Measurements from ENCODE around the gene MOCOS. TPM values are rescaled to one million over a fixed set of nuclear protein-coding genes. Genes with fewer than 3 reads are reported as not detected.

MOCOS gene
- total RNA-seq = 10 to 100 TPM in 1 of 4 donors, 1 to 10 TPM in 3; 2.2 to 11.4 (median 5.1) TPM

DNA sequence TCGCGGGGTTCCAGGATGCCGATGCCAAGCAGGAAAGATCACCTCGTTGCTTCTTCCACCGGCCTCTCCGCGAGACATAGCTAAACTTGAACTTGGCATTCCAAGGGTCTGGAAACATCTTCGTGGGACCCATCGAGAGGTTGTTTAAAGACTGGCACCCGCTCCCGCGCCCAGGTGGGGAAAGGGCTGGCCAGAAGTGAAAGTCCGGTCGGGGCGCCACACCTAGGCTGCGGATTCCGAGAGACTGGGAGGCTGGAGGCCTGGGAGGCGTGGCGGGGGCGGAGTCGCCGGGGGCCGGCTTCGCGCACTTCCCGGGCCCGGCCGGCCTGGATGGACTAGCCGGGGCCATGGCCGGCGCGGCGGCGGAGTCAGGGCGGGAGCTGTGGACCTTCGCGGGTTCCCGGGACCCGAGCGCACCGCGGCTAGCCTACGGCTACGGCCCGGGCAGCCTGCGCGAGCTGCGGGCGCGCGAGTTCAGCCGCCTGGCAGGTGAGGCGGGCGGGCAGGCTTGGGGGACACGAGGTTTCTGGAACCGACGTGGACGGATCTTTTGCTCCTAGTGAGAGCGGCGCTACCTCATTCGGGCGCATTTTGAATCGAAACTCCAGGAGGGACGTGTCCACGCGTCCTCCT is at the start of gene MOCOS:
TSS of gene MOCOS (plus strand) at position 305 of the 633 bp plus-strand sequence. CDS start at position 348, 43 bp downstream.
- peak; percentile 95 for ATAC-seq (ENCODE audit: low FRiP score)
- DNase-seq (ENCODE audit: low spot score) = peak; percentile 33
- TF ChIP-seq, protein P1, sequence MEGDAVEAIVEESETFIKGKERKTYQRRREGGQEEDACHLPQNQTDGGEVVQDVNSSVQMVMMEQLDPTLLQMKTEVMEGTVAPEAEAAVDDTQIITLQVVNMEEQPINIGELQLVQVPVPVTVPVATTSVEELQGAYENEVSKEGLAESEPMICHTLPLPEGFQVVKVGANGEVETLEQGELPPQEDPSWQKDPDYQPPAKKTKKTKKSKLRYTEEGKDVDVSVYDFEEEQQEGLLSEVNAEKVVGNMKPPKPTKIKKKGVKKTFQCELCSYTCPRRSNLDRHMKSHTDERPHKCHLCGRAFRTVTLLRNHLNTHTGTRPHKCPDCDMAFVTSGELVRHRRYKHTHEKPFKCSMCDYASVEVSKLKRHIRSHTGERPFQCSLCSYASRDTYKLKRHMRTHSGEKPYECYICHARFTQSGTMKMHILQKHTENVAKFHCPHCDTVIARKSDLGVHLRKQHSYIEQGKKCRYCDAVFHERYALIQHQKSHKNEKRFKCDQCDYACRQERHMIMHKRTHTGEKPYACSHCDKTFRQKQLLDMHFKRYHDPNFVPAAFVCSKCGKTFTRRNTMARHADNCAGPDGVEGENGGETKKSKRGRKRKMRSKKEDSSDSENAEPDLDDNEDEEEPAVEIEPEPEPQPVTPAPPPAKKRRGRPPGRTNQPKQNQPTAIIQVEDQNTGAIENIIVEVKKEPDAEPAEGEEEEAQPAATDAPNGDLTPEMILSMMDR (IDR thresholded peaks at IDR 0.05) = no peak

- ATAC-seq (ENCODE audit: low FRiP score) = no peak
- no peak for DNase-seq (ENCODE audit: low spot score)
- TF ChIP-seq, protein P1 (IDR thresholded peaks at IDR 0.05) = no peak
Observed at GRCh38 chr18:36139245-36139644, 48.1 kb upstream of the MOCOS start.

DNA sequence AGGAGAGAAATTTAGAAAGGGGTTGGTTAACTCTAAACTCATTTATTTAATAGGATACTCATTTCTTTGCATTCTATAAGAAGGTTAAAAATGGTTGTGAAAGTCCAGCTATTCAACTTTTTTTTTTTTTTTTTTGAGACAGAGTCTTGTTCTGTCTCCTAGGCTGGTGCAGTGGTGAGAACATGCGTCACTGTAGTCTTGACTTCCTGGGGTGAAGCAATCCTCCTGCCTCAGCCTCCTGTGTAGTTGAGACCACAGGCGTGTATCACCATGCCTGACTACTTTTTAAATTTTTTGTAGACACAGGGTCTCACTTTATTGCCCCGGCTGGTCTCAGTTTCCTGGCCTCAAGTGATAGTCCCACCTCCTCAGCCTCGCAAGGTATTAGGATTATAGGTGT is 45.7 kb upstream of the MOCOS start:
- ATAC-seq (ENCODE audit: low FRiP score) = no peak
- DNase-seq (ENCODE audit: low spot score) = no peak
- TF ChIP-seq, protein P1 (IDR thresholded peaks at IDR 0.05) = no peak

DNA sequence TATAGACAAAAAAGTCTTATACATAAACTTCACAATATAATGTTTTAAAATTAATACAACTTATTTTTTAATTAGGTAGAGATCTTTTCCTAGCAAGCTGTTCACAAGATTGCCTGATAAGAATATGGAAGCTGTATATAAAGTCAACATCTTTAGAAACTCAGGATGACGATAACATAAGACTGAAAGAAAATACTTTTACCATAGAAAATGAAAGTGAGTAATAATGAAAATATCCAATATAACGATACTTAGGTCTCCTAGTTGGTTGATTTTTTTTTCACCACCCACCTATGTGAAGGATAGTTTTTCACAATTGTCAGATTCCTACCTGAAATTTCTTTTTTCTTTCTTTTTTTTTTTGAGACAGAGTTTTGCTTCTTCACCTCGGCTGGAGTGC is 44.5 kb upstream of the MOCOS start:
- ATAC-seq (ENCODE audit: low FRiP score) = no peak
- TF ChIP-seq, protein P1 (IDR thresholded peaks at IDR 0.05) = no peak
- DNase-seq (ENCODE audit: low spot score) = no peak

DNA sequence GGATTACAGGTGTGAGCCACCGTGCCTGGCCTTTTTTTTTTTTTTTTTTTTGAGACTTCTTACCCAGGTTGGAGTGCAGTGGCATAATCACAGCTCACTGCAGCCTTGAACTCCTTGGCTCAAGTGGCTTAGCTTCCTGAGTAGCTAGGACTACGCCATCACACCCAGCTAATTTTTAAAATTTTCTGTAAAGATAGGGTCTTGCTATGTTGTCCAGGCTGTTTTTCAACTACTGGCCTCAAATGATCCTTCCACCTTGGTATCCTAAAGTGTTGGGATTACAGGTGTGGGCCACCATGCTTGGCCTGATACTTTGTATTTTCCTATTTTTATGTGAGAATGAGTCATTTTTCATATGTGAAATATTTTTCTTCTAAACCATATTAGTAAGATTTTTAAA is 43.9 kb upstream of the MOCOS start:
- DNase-seq (ENCODE audit: low spot score) = no peak

DNA sequence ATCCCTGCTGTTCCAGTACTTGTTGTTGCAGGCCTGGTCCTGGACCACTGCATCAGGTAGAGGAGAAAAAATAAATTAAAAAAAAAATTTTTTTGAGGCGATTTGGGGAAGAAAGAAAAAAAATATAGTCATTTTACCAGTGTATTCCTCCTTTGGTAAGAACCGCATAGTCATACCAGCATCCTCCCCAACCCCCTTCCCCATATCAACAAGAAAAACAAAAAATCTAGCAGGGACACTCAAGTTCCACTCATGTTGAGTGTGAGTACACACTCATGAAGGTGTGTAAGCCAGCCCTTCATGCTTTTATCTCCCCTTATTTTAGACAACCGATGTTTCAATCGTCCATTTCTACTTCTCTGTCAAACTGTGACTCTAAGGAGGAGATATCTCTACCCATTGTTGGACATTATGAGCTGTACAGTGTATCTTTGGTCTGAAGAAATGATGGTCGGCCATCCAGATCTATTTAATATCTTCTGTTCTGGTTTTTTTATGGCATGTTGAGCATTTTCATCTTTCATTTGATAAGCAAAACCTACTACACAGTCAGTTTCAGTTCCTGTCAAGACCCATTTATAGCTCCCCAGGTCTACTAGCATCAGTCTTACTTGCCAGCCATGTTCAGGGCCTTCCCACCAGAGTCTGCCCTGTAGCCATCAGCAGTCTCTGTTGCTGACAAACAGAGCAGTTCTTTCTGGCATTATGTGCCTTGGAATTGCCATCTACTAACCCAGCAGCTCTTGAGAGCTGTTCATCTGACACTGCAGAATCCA is 37.6 kb upstream of the MOCOS start:
- ATAC-seq (ENCODE audit: low FRiP score) (no peak), DNase-seq (ENCODE audit: low spot score) (no peak)
- TF ChIP-seq, protein P1 (IDR thresholded peaks at IDR 0.05) = no peak

More for the DNA sequence above, 43.9 kb upstream of the MOCOS start:
- TF ChIP-seq, protein P1 (IDR thresholded peaks at IDR 0.05) = no peak
- ATAC-seq (ENCODE audit: low FRiP score) = no peak

Data from omental fat pad (tissue), 4 donors.